Hematopoietic multipotent progenitor cell treated with erythropoietin and hydrocortisone succinate and interleukin-3 and kit ligand, for 4 days (in vitro differentiated cells): ENCODE data around the gene FAM234B.

Experiments used
- DNase-seq: peaks from one replicate; pipeline ENCODE4 v3.0.0-alpha.2; 2015

Gene FAM234B

DNA sequence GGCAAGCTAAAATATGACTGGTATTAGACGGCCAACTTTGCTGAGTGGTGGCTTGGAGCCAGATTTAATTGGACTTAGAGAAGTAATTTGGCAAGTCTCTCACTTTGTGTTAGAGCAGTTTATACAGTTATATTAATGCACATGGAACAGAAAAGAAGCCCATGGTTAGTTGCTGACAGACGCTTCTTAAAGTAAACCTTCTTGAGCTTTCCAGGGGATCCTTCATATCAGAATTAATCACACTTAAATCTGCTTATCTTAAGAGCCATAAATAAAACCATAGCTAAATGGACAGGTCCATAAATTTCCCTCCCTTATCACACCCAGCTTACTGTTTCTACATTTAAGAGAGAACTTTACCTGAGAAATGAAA is 49.7 kb downstream of the FAM234B start:
- DNase-seq: peak; percentile 18

DNA sequence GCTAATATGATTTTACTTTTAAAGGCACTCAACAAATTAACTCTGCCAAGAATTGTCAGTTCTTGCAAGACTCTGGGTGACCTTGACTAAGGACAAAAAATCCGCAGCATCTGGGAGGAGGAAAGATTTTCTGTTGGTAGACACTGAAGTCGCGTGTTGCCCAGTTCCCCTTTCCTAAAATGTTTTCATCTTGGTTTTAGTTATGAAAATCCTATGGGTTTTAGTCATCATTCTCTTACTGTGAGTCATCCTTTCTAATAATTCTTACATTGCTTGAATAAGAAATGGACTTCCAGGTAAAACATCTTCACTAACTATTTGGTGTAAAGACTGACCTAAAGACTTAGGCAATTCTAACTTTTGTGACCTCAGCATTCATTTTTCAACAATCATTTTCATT is 50.2 kb downstream of the FAM234B start:
- DNase-seq: peak; percentile 39

DNA sequence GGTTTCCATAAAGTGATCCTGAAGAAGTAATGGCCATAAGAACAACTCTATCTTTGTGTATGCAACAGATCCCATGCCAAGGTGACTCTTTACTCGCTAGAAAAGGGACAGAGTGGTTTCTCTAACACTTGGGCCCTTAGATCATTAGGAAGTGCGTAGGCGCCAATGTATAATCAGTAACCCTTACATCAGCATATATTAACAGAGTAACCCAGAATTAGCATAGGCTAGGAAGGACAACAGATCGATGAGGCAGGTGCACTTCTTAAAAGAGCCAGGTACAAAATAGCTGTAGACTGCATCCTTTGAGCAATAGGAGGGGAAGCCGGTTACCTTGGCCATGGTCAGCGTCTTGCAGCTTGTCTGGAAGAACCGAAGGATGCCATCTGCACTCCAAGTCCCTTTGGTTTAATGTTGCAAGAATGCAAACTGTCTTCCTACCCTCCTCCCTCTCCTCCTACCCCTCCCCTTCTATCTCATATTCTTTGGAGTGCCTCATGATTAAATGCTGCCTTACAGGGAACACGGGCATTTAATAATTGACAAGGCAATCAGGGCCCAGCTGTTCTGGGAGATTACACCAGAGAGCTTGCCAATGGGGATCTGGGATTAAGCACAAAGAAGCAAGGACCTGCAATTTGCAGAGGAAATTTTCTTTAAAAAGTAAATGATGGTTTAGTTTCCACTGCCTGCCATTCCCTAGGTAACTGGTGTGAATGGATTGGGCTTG is 51.2 kb downstream of the FAM234B start:
- no peak for DNase-seq

DNA sequence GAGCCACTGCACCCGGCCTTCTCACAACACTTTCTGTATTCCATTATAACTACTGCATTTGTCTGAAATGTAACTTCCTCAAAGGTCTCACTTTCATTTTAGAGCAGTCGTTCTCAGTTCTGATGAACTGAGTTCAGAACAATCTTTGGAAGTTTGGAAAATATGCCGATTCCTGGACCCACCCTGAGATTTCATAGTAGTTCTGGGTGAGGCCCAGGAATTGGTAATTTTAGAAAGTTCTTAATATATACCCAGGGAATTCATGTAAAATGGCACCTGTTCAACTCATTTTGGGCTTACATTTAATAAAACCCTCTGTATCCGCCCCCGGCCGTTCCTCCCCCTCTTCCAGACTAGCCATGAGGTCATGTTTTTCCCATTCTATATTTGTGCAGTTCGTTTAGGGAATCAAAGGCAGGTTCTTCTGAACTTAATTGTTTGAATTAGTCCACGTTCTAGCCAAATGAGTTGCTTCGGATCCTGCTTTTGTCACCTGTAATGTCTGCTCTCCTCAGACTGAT is 53.4 kb downstream of the FAM234B start:
- DNase-seq: peak; percentile 39

DNA sequence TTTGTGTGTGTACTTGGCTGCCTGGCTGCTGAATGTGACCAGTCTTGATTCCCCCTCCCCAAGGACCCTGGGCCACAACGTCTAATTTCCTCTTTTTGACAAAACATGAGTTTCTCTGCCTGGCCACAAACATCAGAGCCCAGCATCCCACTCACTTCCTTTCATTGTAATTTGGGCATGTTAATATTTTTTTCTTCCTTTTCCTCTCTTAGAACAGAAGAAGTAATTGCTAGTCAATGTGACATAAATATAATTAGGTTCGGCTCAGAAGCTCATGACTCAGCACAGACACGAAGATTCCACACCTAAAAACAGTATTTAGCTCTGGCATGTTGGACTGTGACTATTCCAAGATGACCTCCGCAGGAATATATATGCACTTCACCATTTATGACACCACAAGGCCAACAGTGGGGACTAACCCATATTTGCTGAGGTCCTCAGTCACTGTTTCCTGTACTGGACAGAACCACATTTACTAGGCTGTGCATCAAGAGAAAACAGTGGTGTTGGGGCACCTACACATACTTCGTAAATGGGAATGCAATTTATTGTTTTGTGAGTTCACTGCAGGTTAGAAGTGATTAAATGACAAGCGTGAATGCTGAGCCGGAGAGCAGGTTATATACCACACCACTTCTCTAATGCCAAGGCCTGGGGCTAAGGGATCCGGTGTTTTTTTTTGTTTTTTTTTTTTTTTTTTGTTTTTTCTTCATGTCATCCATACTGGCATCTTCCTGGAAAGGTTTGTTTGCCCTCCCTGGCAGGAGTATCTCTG is 55.1 kb downstream of the FAM234B start:
- peak; percentile 83 for DNase-seq

DNA sequence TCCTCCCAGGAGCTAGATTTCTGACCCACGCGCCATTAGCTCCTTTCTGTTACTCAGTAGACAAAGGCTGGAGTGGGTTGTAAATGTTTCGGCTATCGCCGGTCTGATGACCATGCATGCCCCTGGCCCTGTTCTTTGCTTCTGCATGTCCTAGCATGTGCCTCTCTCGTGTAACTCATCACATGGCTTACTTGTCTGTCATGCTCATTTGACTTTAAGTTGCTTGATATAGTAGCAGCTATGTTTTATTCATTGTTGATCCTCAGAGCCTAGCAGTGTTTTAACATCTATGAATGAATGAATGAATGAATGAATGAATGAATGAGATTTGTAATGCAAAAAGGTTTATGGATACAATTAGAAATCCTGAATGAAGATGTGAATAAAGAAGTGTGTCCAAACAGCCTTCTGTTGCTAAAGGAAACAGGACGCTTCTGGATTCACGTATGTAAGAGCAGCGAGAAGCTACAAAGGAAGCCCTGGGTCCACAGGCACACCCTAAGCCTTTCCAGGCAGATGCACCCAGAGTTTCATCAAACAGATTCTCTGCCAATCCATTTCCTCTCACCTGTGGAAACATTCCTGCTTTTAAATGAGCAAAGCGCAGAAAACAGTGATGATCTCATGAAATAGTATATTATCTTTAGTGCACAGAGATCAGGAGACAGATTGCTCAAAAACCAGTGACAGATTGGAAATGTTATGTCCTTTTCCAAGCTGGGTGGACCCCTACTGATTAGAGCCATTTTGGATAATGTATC is 55.8 kb downstream of the FAM234B start:
- peak; percentile 10 for DNase-seq

DNA sequence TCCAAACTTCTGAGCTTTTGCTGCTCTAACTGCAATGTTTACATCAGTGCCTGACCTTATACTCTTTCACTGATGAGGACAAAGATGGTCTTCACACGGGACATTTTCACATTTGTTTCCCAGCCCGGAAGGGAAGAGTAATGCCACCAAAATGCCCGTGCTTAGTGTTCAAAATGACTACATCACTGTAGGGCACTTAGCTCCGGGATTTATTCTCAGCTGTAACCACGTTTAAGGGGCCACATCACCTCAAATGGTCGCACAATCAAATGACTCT is 56.4 kb downstream of the FAM234B start:
- DNase-seq: peak; percentile 31

DNA sequence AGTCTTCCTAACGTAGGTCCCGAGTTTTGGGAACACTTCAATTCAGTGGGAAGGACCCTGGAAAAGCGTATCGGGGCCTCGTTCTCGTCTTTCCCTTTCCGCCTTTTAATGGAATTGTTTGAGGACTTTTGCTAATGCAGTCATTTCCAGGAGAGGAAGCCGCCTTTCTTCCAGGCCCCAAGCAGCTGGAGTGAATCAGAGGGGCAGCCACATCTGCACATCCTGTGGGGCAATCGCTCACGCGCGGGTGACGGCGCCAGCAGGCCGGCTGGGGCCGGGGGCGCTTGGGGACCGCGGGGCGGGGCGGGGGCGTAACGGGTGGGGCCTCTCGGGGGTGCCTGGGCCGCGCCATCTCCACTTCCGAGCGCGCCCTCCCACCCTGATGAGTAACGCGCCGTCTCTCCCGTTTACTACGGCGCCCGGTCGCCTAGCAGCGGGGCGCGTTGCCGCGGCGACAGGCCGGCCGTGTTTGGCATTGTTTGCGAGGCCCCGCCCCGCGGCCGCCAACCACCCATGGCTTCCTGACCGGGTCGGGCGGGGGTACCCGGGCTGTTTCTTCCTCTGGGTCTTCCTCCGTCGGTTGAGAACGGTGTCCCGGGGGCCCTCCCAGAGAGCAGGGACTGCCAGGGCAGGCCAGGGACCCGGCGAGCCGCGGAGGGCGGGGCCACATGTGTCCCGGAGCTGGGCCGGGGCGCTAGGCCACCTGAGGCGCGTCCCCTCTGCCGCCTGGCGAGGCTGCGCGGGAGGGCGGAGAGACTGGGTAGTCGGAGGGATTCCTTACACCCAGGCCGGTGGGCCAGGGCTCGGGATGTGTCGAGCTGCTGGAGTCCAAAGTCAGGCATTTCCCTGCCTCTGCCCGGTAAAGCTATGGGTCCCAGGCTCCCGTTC is 56.9 kb downstream of the FAM234B start:
- DNase-seq: peak; percentile 93

DNA sequence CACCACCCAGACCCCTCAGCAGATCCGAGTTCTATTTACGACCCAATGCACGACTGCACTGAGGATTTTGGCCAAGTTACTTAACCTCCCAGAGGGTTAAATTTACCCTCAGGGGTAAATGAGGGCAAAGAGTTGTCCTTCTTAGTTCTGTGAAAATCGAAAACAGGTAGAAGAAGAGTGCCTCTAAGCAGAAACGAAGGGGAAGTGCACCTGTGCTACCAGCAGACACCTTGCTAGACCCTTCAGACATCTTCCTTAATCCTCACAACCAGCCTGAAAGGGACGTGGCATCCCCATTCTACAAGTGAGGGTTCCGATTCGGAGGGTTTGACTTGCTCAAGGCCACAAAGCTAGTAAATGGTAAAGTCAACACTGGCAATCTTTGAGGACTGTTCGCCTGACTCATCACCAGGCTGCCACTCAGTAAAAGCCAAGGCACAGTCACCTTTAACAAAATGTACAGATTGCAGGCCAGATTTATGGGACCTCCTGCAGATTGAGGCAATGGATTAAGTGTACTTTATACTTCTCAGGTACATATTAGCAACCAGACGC is 57.7 kb downstream of the FAM234B start:
- no peak for DNase-seq

DNA sequence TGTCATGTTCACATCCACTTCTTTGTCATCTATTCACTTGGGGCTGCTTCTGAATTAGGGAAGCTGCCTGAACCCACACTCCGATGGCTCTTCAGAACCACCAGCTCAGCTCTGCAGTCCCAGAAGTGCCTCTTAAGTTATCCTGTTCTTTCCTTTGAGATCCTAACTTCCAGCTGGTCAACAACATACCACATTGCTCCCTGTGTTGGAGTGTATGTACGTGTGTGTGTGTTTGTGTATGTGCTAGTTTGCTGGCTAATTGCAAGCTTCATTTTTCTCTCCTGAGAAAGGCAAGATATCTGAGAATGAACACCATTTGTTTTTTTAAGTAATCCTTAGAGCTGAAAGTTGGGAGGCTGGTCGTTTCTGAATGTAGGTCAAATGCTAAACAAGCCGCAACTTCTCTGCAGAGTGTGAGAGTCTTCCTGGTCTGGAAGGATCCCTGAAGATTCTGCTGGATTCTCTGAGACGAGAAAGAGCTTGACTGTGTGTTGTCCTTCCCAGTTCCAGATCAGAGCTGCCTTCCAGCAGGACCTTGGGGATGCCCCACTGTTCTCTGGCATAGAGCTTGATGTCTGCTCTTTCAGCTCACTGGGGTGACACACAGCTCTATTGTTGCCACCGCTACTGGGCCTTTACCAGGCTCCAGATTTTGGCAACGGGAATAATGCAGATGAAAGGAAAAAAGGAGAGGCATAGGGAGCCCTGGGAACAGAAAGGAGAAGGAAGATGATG is 58.4 kb downstream of the FAM234B start:
- no peak for DNase-seq

DNA sequence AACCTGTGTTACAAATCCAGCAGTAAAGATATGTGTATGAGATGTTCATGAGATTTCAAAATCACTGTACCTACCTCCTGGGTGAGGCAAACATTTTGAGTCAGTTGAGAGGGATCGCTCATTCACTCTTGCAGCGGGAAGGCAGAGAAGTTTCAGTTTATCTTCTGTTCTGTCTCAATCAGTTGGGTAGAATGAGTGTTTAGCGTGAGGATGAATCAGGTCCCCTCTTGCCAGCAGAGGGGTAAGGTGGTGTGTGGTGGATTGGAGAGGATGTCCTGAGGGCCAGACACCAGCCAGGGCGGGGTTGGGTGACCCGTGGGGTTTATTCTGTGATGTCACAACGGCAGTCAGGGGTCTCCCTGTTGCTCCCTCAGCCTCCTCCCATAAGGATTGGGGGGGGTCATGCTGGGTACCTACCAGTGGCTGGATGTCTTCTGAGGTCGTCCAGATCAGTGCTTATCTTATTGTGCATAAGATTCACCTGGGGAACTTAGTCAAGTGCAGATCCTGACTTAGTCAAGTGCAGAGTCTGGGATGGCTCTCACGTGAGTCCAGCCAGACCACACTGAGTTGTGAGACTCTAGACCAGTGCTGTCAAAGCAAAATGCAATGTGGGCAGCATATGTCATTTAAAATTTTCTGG is 59.3 kb downstream of the FAM234B start, which contains the start of gene GSG1:
Gene GSG1 (minus strand): TSS at position 277 of the 643 bp plus-strand sequence. CDS start 155 bp downstream, at position 122.
- no peak for DNase-seq

DNA sequence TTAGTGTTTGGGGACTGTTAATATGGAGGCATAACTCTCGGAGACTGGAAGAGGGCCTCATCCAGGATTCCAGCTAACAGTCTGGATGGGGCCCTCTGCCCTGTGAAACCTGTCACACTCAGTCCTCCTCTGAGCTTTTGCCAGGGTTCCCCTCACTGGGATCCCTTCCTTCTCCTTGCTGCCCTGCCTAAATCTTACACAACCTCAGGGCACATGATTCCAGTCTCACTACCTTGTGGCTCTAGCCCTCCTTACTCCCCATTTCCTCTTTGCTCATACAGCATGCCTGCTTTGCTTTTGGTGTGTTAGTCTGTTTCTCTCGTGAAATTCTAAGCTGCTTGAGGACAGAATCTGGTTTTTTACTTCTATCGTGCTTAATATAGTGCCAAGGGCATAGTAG is 60.2 kb downstream of the FAM234B start:
- no peak for DNase-seq

DNA sequence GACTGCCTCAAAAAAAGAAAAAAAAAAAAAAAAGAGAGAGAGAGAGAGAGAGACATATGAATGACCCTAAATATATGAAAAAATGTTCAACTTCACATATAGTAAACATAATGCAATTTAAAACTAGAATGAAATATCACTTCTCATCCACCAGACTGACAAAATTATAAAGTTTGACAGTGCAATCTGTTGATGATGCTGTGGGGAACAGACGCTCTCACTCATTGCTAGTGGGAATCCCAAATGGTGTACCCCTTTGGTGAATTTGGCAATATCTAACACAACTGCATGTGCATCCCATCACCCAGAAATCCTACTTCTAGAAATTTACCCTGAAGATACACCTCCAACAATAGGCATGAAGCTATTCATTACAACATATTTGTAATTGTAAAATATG is 61.6 kb downstream of the FAM234B start:
- DNase-seq: no peak

DNA sequence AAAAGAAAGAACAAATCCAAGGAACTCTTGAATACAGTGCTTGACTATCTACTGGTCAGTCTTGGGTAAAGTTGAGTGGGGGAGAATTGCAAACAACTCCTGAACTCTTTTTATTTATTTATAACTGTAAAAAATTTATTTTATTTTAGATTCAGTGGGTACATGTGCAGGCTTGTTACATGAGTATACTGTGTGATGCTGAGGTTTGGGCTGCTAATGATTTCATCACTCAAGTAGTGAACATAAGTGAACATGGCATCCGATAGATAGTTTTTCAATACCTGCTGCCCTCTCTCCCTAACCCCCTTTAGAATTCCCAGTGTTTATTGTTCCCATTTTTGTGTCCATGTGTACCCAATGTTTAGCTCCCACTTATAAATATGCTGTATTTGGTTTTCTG is 62.5 kb downstream of the FAM234B start:
- DNase-seq: no peak

DNA sequence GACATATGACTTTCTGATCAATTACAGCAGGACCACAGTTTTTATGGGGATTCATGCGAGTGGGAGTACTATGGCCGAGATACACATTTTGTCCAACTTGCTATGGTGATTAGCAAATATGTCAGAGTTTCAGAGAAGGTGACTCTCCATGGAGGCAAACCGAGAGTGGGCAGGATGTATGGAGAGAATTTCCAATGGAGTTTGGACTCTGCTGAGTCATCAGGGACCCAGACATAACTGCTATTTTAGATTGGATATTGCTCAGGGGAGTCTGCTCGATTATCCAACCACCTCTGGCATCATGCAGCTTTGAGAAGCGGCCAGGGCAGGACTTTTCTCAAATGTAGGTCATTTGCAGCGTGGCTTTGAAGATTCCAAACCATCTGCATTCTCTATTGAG is 68.8 kb downstream of the FAM234B start:
- DNase-seq: no peak

DNA sequence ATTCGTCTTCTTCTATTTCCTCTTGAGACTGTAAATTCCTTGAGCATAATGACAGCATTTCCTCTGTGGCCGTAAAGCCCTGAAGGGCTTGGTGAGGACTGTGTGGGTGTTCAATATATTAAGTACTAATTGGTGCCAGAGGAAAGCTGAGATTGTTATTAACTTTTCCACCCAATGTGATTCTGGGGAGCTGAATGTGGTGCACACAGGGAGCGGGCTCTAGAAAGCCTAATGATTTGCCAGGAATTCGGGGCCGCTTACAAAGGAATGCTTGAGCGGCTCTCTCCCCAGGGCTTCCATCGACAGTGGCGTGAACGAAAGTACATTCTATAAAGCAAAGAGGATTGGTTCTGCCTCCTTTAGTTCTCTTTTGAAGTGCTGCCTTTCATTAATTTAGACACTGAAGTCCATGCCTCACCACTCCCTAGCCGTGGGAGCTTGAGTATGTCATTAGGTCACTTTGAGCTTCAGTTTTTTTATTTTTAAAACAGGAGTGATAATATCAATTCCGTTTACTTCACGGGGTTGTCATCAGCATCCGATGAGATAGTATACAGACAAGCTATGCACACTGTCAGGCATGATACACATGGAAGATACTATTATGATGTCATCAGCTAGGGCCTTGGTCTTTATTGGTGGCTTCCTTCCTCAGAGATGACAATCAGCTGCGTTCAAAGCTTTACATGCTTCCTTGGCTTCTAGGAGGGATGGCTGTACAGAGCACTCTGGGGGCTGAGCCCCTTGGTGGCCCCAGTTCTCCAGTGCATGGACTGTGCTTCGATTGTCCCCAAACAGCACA is 70.3 kb downstream of the FAM234B start:
- DNase-seq: no peak

DNA sequence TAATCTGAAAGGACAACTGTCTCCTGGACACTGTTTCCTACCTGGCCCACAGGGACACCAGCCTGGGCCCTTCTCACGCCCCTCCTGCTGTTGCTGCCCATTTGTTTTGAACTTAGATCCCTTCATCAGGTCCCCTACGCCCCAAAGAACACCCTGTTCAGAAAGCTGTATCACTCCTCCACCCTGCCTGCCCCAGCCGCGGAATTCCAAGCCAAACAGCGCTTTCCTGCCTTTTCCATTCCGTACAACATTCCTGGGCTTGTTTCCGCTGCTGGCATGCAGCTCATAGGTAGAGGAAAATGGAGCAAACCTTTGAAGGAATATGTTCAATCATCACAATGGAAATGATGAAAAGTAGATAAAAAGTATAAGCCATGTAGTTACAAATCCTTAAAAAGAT is 72.1 kb downstream of the FAM234B start:
- no peak for DNase-seq

DNA sequence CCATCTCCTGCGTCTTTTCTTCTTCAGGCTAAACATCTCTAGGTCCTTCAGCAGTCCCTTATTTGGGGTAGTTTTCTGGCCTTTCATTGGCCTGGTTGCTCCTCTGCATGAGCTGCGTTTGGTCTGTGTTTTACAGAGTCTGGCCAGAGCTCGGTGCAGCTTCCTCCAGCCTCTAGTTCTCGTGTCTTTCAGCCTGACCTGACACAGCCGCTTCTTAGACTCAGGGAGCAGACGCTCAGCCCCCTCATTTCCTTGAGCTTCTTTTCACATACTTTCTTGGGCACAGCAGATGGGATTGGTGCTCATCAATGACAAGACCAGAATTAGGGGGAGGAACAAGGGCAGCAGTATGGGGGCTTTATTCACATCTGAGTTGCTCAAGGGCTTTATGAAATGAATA is 72.8 kb downstream of the FAM234B start:
- no peak for DNase-seq

DNA sequence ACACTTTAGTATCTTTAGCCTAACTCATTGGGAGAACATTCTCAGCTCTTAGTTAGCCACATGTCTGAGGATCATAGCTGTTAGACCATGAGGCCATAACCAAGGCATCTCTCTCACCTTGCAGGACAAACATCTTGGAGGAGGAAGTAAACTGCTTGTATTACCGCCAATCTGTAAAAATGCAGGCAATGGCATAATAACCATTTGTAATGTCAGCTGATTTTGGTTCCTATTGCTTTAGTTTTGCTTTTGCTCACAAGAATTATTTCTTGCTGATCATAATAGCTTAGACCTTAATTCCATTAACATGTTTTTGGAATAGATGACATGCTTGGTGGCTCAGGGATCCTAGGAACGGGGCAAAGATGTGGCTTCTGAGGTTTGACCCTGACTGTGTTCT is 75.6 kb downstream of the FAM234B start:
- DNase-seq: no peak

DNA sequence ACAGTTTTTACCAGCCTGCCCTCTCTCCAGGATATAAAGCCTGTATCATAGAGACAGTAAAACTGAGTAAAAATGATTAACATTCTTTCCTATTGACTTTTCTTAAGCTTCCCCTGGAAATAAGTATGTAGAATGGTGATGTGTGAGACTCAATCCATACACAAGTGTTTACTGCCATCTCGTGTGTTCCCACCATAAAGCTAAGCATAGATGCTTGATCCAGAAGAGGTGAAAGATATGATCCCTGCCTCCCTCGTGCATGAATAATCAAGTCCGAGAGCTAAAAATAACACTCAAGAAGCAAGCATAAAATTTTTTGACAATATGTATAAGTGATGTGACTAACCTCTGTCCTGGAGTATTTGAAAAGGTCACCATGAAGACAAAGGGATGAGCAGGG is 76.2 kb downstream of the FAM234B start:
- DNase-seq: no peak
